Testis (tissue), 3 donors: ENCODE results near the gene SDK2. TPM values are rescaled to one million over a fixed set of nuclear protein-coding genes. Genes with fewer than 3 reads are reported as not detected.

Experiments used
- DNase-seq: peaks from one replicate; pipeline ENCODE4 v3.0.0-alpha.2; 2019
- H3K27ac ChIP-seq, 2 donors: fragments of 200-600 bp; sonication (generic); one replicate each; pipeline ENCODE4 v1.5.1; 2019
- H3K27me3 ChIP-seq: fragments of 200-600 bp; sonication (generic); one replicate; pipeline ENCODE4 v1.5.1; 2019
- H3K36me3 ChIP-seq: fragments of 200-600 bp; sonication (generic); one replicate; pipeline ENCODE4 v1.5.1; 2017; ENCODE audit warnings: low read depth; ENCODE audit errors: missing control alignments
- H3K4me1 ChIP-seq: fragments of 200-600 bp; sonication (generic); one replicate; pipeline ENCODE4 v1.5.1; 2019
- H3K4me3 ChIP-seq, 2 donors: fragments of 200-600 bp; sonication (generic); one replicate each; pipeline ENCODE4 v1.5.1; 2017 to 2019
- H3K9me3 ChIP-seq: fragments of 200-600 bp; sonication (generic); one replicate; pipeline ENCODE4 v1.5.1; 2017
- CTCF ChIP-seq, 3 experiments: fragments of 450-650 bp in 2 of 3; fragments of 200-600 bp in 1 of 3; sonication (generic) in 1 of 3; IDR thresholded peaks; one replicate each; pipeline ENCODE4 v1.5.1; 2016 to 2019; ENCODE audit warnings: antibody characterized with exemption in 3 of 3, mild to moderate bottlenecking in 2 of 3, moderate library complexity in 1 of 3
- POLR2A ChIP-seq: fragments of 450-650 bp; IDR thresholded peaks from one replicate; pipeline ENCODE4 v1.6.1; 2017; ENCODE audit warnings: antibody characterized with exemption, mild to moderate bottlenecking, moderate library complexity
- WGBS, 2 donors: methylation state at CpG; one replicate each; pipeline ENCODE4 v1.1.5; 2018; 5-methylcytosine and 5-hydroxymethylcytosine counted together
- intact Hi-C: fragments of 100-400 bp; cut with DNase I; formaldehyde crosslinking; loops from one replicate; pipeline ENCODE4 v1.15.1; 2023; ENCODE audit warnings: low total_unique reads
- polyA plus RNA-seq: library from polyadenylated mRNA; stranded (reverse); fragments of 350-450 nt; fragmentation: Illumina TruSeq; extraction: RNeasy Lipid Tissue Mini Kit (QIAGEN cat#74804); gene quantifications from one replicate; pipeline ENCODE4 v1.2.3, GENCODE V29; 2014; ENCODE audit warnings: low read depth, low replicate concordance; ENCODE audit not compliant: insufficient read depth
- total RNA-seq, 2 donors: library from RNA; depleted of rRNA; stranded (reverse); fragments of >200 nt; gene quantifications; one replicate each; pipeline ENCODE4 v1.2.3, GENCODE V29; 2016

Gene SDK2
- total and polyA plus RNA-seq, 3 donors from 2014 or later, result 36.9 to 63.4 (median 55.4) TPM

GRCh38 chr17:73566905-73567782 is 77.1 kb downstream of the SDK2 start:
- 72 to 76% methylated on average over 10 to 11 of the region's 11 CpGs for WGBS, 2 donors
- H3K4me3 ChIP-seq, result no peak overlapping the region
- DNase-seq, result no peak
- peaks cover 3% of the 10 kb centered on the region for H3K4me1 ChIP-seq
- peak overlapping the region; percentile 18 to 19 for H3K27ac ChIP-seq
- H3K27me3 ChIP-seq, result no peaks in the 10 kb centered on the region
- no peaks in the 10 kb centered on the region for H3K36me3 ChIP-seq
- TF ChIP-seq CTCF (IDR thresholded peaks at IDR 0.05) (no peak), POLR2A (no peak)
- H3K9me3 ChIP-seq, result no peaks in the 10 kb centered on the region
- intact Hi-C loops, result no loop called here

GRCh38 chr17:73564843-73565242 is 79.4 kb downstream of the SDK2 start:
- WGBS, 2 donors, result 87 to 89% methylated on average over 2 of the region's 2 CpGs
- no peak for DNase-seq
- Histone ChIP-seq H3K27ac (no peak overlapping the region), H3K4me3 (no peak overlapping the region), H3K27me3 (no peaks in the 10 kb centered on the region), H3K36me3 (no peaks in the 10 kb centered on the region), H3K9me3 (no peaks in the 10 kb centered on the region), H3K4me1 (peaks cover 3% of the 10 kb centered on the region)
- intact Hi-C loops, result no loop called here
- no peak for TF ChIP-seq CTCF (IDR thresholded peaks at IDR 0.05)
- TF ChIP-seq POLR2A, result no peak

GRCh38 chr17:73562896-73563295 is 81.3 kb downstream of the SDK2 start:
- no peaks in the 10 kb centered on the region for H3K9me3 ChIP-seq
- no peak for DNase-seq
- H3K27me3 ChIP-seq, result no peaks in the 10 kb centered on the region
- H3K36me3 ChIP-seq, result no peaks in the 10 kb centered on the region
- peaks cover 8% of the 10 kb centered on the region for H3K4me1 ChIP-seq
- TF ChIP-seq POLR2A, result no peak
- TF ChIP-seq CTCF (IDR thresholded peaks at IDR 0.05), result no peak
- no peak overlapping the region for H3K4me3 ChIP-seq
- no peak overlapping the region for H3K27ac ChIP-seq
- intact Hi-C loops, result no loop called here
- WGBS, 2 donors, result 57 to 76% methylated on average over 8 to 9 of the region's 9 CpGs

GRCh38 chr17:73561111-73561510 is 83.1 kb downstream of the SDK2 start:
- no peak overlapping the region for H3K4me3 ChIP-seq
- DNase-seq, result no peak
- TF ChIP-seq POLR2A (no peak), CTCF (IDR thresholded peaks at IDR 0.05) (no peak)
- no peaks in the 10 kb centered on the region for H3K9me3 ChIP-seq
- H3K27ac ChIP-seq, result no peak overlapping the region
- intact Hi-C loops, result no loop called here
- peaks cover 5% of the 10 kb centered on the region for H3K4me1 ChIP-seq
- H3K27me3 ChIP-seq, result no peaks in the 10 kb centered on the region
- no peaks in the 10 kb centered on the region for H3K36me3 ChIP-seq
- WGBS, 2 donors, result 87 to 92% methylated on average over 8 to 9 of the region's 9 CpGs

- H3K4me3 ChIP-seq, result no peak overlapping the region
- no peaks in the 10 kb centered on the region for H3K9me3 ChIP-seq
- peaks cover 5% of the 10 kb centered on the region for H3K4me1 ChIP-seq
- 66 to 68% methylated on average over 6 of the region's 6 CpGs for WGBS, 2 donors
- DNase-seq, result no peak
- intact Hi-C loops, result no loop called here
- H3K27ac ChIP-seq, result no peak overlapping the region
- H3K36me3 ChIP-seq, result no peaks in the 10 kb centered on the region
- TF ChIP-seq POLR2A (no peak), CTCF (IDR thresholded peaks at IDR 0.05) (no peak)
- H3K27me3 ChIP-seq, result no peaks in the 10 kb centered on the region
Observed at GRCh38 chr17:73560661-73561060, 83.6 kb downstream of the SDK2 start.
